NCI-H187 treated with DMSO at 0.1 percent for 48 hours (cell line): Measurements from ENCODE around the gene PLGRKT.
"Not testable (repeated sequence)": the region's sequence is repeated elsewhere in the genome, so short reads cannot be mapped to it uniquely, and the experiment has no call there.

Experiments
- DNase-seq: peaks from one replicate; lab custom pipeline; 2025; lab: John Stamatoyannopoulos, UW

The PLGRKT gene

DNA sequence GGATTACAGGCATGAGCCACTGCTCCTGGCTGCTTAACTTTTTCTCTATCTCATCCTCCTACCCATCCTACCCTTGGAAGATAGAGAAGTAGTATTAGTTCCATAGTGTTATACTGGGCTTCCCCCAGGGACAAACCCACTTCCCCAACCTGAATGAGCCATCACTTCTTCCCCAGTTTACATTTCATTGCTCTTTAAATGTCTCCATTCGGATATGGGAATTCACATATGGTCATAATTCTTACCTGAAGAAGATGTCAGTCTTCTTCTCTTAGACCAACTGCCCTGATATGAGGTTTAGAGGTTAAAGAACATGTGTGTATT lies 14.5 kb upstream of the PLGRKT start:
- no peak for DNase-seq

DNA sequence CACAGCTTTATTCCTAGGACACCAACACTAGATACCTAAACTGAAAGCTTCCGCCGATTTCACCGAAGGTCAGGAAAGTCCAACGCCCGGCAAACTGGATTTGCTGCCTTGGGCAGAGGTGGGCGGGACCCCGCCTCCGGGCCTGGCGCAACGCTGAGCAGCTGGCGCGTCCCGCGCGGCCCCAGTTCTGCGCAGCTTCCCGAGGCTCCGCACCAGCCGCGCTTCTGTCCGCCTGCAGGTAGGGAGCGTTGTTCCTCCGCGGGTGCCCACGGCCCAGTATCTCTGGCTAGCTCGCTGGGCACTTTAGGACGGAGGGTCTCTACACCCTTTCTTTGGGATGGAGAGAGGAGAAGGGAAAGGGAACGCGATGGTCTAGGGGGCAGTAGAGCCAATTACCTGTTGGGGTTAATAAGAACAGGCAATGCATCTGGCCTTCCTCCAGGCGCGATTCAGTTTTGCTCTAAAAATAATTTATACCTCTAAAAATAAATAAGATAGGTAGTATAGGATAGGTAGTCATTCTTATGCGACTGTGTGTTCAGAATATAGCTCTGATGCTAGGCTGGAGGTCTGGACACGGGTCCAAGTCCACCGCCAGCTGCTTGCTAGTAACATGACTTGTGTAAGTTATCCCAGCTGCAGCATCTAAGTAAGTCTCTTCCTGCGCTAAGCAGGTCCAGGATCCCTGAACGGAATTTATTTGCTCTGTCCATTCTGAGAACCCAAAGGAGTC lies 12.8 kb upstream of the PLGRKT start, which contains the start of gene CD274:
CD274 (plus strand) TSS at position 184 of the 733 bp plus-strand sequence. CDS start 5,572 bp downstream, outside the sequence.
- no peak for DNase-seq

DNA sequence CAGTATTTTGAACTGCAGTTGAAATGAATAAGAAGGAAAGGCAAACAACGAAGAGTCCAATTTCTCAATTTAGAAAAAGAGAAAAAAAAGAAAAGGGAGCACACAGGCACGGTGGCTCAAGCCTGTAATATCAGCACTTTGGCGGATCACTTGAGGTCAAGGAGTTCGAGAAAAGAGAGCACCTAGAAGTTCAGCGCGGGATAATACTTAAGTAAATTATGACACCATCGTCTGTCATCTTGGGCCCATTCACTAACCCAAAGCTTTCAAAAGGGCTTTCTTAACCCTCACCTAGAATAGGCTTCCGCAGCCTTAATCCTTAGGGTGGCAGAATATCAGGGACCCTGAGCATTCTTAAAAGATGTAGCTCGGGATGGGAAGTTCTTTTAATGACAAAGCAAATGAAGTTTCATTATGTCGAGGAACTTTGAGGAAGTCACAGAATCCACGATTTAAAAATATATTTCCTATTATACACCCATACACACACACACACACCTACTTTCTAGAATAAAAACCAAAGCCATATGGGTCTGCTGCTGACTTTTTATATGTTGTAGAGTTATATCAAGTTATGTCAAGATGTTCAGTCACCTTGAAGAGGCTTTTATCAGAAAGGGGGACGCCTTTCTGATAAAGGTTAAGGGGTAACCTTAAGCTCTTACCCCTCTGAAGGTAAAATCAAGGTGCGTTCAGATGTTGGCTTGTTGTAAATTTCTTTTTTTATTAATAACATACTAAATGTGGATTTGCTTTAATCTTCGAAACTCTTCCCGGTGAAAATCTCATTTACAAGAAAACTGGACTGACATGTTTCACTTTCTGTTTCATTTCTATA lies 12.0 kb upstream of the PLGRKT start:
- no peak for DNase-seq

DNA sequence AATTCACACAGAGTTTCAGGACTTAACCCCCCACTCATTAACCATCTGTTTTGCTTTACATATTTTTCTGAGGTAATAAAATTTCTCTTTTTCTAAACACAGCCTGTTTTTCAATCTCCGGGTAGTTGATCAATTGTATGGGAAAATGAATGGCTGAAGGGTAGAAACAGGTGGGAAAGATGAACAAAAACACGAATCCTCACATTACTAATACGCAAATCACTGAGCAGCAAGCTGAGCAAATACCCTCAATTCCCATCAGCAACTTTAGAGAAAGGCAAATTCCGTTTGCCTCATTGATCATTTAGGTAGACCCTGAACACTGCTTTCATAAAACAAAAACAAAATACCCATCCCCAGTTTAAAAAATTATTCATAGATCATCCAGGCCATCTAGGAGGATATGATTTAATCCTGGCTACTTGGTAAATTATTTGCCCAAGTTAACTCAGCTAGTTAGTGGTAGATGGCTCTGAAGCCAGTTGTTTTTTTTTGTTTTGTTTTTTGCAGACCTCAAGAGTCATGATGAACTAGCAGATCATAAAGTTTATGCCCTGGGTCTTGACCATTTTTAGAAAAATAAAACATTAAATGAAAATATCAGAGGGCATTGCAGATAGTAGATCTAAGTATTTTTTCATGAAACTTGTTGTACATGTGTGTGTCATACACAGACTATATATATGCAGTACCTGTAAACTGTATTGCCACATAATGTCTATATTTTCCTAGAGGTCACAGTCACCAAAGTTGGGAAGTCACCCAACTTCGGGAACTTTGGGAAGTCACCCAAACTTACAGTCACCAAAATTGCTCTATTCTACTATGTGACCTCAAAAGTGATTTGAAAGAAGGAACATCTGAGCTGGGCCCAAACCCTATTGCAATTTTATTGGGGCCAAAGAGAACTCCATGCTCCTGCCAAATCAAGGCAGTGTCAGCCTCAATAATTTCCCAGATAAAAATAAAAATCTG lies 11.0 kb upstream of the PLGRKT start:
- DNase-seq: no peak

DNA sequence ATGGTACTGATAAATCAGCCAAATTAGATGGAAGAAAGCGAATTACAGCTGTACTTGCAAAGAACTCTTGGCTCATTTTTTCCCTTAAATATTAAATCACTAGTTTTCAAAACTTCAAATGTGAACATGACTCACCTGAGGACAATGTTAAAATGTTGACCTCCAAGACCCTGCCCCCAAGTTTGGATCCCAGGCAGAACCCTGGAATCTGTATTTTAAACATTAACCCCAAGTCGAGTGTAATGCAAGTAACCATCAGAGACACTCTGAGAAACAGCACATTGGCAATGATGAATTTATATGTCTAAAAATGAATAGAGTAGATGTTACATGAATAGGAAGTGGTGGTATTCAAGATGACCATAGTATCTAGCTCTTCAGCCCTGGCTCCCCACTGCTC lies 10.3 kb upstream of the PLGRKT start:
- DNase-seq: no peak

DNA sequence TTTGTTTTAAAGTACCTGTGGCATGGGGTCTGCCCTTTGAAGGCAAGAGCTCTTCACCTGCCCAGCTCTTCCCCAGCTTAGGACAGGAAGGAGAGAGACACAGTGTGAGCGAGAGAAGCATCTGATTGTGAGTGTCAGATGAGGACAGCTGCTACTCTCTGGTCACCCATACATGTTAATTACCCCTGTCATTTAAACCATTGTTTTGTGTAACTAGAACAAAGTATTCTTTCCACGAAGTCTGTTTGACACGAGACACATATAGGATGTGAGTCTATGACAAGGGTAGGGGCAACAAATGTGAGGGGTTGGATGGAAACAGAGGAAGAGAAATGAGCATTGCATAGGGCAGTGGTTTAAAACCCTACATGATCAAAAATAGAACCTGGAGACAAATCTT lies 9.6 kb upstream of the PLGRKT start:
- DNase-seq: no peak

DNA sequence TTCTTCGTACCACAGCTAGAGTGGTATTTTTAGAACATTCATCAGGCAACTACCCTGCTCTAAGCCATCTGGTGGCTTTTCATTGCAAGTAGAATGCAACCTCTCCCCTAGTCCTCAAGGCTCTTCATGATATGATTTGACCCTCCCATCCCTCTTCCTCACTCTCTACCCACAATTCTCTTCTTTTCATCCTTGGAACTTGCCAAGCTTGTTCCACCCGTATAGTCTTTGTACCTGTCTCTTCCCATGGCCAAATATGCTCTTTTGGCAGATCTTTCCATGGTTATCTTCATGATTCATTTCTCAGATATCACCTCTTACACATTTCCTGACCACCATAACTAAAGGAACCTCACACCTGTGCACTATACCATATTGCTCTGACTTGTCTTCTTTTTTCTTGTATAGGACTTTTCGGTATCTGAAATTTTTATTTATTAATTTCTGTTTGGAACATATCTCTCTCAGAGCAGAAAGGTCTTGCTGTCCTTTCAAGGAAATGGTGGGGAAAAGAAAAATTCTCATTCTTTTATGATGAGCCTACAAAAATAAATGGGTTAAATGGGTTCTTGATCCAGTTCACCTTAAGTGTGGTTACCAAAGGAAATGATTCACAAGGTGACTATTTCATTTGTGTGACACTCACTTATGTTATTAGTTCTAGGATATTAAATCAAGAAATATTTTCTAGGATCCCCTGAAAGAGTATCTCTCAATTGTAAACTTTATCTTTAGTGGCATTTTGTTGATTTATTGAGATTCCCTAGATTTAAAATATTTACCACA lies 8.9 kb upstream of the PLGRKT start:
- no peak for DNase-seq

DNA sequence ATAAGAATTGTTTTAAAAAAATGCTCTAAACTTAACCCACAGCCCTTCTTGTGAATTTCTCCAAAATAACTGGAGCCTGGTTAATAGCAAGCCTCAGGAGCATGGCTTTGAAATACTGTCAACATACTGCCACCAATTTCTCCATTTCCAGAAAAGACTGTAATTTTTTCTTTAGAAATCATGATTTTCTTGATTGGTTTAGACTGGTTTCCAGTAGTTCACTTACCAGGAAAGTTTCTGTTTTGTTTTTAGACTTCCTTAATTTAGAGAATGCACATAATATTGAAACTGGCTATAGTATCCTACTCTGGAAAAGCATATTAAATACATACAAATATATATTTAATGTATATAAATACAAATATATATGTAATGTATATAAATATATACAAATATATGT lies 8.2 kb upstream of the PLGRKT start:
- no peak for DNase-seq

DNA sequence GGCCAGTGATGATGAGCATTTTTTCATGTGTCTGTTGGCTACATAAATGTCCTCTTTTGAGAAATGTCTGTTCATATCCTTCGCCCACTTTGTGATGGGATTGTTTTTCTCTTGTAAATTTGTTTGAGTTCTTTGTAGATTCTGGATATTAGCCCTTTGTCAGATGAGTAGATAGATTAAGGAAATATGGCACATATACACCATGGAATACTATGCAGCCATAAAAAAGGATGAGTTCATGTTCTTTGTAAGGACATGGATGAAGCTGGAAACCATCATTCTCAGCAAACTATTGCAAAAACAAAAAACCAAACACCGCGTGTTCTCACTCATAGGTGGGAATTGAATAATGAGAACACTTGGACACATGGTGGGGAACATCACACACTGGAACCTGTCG lies 7.4 kb upstream of the PLGRKT start:
- DNase-seq: not testable (repeated sequence)

DNA sequence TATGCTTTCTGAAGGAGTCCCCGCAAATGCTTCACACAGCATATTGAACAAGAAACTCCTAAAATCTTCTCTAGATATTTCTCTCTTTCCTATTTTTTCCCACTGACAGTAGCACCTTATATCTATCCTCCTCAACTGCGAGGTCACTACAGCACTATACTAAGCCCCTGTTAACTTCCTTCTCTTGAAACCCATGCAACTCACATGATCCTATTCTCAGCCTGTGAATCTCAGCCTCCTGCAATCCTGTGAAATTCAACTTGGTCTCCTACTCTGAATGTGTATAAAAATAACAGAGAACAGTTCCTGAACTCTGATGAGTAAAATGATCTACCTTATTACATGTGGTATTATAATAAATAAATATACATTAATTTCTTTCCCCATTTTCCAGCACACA lies 6.1 kb upstream of the PLGRKT start:
- DNase-seq: no peak

DNA sequence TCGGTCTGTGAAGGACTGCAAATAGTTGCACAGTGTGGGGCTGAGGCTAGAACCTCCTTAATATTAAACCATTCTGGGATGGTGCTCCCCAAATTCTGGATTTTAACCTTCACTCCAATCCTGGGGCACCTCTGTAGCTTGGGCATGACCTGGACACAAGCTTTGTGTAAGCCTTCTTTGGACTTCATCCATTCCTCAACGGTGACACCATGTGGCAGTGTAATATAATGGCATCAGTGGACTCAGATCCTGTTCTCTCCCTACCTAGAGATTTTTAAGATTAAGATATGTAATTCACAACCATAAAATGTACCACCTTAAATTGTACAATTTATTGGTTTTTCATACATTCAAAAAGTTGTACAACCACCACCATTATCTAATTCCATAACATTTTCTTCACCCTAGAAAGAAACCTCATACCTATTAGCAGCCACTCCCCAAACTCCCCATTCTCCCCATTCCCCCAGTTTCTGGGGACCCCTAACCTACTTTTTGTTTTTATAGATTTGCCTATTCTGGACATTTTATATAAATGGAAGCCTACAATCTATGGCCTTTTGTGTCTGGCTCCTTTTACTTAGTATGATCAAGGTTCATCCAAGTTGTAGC lies 4.8 kb upstream of the PLGRKT start:
- no peak for DNase-seq

DNA sequence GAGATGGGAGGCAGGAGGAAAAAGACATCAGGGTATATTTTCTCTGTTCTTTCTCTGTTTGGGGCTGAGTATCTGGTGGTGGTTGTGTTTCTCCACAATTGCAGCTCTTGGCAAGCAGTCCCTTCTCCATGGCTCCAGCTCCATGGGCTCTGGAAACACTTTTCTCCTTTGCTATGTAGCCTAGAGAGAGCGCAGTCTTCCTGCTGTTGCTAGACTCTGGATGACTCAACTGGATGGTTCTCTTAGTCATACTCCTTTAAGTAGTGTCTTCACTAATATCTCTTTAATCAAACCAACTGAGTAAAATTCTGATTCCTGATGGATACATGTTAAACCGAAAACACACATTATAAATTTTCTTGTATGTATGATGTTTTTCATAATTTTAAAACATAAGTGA lies 3.3 kb upstream of the PLGRKT start:
- DNase-seq: no peak

DNA sequence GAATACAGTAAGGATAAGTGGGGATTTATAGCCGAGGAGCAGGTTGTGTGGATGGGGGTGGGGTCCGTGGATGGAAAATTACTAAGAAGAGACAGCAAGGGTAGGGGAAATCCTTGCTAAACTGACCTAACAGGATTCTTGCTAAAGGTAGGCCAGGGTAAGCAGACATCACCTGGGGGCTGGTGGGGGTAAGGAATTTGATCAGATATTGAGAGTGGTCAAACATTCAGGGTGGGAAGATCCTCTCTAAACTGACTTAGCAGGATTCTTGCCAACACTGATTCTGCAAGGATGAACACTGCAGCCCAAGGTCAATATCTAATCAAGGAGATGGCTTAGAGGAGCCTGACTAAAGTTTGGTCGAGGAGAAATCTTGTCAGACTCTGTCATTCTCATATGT lies 2.7 kb upstream of the PLGRKT start:
- DNase-seq: no peak

DNA sequence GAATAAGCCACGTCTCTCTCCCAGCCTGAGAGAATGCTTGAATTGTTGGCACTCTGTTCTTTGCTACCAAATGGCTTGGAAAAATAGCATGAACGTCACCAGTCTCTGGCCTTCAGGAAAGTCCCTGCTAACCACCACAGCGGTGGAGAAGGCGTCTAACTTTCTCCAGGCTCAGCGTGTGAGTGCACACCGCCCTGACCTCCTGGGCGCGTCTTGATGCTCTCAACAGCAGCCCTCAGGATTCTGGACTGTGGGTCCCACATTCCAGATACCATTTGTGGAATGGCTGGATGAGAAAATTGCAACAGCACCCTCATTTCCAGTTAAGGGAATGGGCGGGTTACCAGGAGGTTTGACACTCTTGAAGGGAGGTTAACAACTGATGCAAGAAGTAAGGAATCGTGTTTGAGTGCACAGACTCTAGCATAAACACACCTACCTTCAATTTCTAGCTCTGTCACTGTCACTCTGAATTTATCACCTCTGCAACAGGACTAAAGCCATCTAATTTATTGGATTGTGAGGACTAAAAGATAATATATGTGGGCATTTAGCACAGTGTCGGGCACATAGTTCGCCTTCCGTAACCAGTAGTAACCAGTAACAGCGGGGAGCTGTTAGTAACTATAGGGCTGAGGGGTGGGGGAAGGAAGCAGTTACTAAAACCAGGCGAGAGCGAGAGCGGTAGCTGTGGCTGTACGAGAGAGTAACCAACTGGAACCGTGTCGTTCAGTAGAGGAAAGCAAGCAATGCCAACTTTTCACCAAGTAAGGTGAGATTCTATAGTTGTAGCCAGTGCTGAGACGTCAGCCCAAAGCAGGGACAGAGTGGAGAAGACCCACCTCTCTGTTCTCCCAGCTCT lies 807 bp upstream of the PLGRKT start:
- no peak for DNase-seq

DNA sequence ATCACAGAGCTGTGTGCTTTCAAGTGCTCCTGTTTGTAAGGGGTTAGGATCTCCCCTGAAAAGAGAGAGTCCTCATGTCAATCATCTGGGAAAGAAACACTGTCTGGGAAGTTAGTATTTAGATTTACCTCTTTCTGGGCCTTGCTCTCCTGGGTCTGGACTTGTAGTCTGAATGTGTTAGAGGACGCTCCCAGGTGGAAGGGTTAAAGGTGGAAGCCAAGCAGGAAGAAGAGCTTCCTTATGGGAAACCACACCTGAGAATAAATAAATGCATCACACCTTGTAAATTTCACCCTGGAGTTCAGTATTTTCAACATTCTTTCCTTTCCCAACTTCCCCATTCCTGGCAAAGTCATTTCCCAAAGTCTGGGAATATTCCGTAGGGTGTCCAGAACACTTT lies 1.3 kb downstream of the PLGRKT start:
- DNase-seq: no peak

DNA sequence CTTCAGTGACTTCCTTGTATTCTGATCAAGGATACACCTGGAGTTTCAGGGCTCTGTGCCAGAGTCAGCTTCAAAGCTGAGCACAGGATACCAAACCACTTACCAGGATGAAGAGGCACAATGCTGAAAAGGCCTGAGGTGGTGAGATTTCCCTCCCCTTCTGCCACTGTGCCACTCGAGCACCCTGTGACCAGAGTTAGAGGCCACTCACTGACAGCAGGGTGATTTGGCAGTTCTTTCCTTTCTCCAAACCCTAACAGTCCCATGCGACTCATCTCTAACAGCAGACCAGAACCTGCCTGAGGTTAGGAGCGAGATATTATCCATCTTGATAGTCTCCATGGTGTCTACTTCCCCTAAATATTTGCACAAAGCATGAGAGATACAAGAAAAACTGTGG lies 1.8 kb downstream of the PLGRKT start:
- DNase-seq: no peak

DNA sequence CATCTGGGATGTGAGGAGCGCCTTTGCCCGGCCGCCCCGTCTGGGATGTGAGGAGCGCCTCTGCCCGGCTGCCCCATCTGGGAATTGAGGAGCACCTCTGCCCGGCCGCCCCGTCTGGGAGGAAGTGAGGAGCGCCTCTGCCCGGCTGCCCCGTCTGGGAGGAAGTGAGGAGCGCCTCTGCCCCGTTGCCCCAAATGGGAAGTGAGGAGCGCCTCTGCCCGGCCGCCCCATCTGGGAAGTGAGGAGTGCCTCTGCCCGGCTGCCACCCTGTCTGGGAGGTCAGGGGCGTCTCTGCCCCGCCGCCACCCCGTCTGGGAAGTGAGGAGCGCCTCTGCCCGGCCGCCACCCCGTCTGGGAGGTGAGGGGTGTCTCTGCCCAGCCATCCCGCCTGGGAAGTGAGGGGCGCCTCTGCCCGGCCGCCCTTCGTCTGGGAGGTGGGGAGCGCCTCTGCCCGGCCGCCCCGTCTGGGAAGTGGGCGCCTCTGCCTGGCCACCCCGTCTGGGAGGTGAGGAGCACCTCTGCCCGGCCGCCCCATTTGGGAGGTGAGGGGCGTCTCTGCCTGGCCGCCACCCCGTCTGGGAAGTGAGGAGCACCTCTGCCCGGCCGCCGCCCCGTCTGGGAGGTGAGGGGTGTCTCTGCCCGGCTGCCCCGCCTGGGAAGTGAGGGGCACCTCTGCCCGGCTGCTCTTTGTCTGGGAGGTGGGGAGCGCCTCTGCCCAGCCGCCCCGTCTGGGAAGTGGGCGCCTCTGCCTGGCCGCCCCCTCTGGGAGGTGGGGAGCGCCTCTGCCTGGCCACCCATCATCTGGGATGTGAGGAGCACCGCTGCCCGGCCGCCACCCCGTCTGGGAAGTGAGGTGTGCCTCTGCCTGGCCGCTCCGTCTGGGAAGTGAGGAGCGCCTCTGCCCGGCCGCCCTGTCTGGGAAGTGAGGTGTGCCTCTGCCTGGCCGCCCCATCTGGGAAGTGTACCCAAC lies 3.6 kb downstream of the PLGRKT start:
- DNase-seq: not testable (repeated sequence)

DNA sequence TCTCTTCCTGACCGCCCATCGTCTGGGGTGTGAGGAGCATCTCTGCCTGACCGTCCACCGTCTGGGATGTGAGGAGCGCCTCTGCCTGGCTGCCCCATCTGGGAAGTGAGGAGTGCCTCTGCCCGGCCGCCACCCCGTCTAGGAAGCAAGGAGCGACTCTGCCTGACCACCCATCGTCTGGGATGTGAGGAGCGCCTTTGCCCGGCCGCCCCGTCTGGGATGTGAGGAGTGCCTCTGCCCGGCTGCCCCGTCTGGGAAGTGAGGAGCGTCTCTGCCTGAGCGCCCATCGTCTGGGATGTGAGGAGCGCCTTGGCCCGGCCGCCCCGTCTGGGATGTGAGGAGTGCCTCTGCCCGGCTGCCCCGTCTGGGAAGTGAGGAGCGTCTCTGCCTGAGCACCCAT lies 4.4 kb downstream of the PLGRKT start:
- DNase-seq: not testable (repeated sequence)

DNA sequence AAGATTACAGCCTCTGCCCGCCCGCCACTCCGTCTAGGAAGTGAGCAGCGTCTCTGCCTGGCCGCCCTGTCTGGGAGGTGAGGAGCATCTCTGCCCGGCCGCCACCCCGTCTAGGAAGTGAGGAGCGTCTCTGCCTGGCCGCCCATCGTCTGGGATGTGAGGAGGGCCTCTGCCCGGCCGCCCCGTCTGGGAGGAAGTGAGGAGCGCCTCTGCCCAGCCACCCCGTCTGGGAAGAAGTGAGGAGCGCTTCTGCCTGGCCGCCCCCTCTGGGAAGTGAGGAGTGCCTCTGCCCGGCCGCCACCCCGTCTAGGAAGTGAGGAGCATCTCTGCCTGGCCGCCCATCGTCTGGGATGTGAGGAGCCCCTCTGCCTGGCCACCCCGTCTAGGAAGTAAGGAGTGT lies 4.8 kb downstream of the PLGRKT start:
- DNase-seq: not testable (repeated sequence)
